Sigmoid colon (tissue), 7 donors: ENCODE measurements around the gene CWH43. TPM values are rescaled to one million over a fixed set of nuclear protein-coding genes. Genes with fewer than 3 reads are reported as not detected.
"Not testable (repeated sequence)": the region's sequence is repeated elsewhere in the genome, so short reads cannot be mapped to it uniquely, and the experiment has no call there.

Experiments
- DNase-seq: peaks from one replicate; pipeline ENCODE4 v3.0.0-alpha.2; 2019
- H3K27ac ChIP-seq, 4 donors: fragments of 200-600 bp; sonication (generic); one replicate each; pipeline ENCODE4 v1.5.1; 2016 to 2019; ENCODE audit warnings: mild to moderate bottlenecking in 1 of 4
- H3K27me3 ChIP-seq, 3 donors: fragments of 200-600 bp; sonication (generic); one replicate each; pipeline ENCODE4 v1.5.1; 2019; ENCODE audit warnings: mild to moderate bottlenecking in 1 of 3
- H3K36me3 ChIP-seq, 4 donors: fragments of 200-600 bp; sonication (generic); one replicate each; pipeline ENCODE4 v1.5.1; 2016 to 2019
- H3K4me1 ChIP-seq, 4 donors: fragments of 200-600 bp; sonication (generic); one replicate each; pipeline ENCODE4 v1.5.1; 2017 to 2019
- H3K4me3 ChIP-seq, 4 donors: fragments of 200-600 bp; sonication (generic); one replicate each; pipeline ENCODE4 v1.5.1; 2017 to 2019; ENCODE audit warnings: mild to moderate bottlenecking in 2 of 4, moderate library complexity in 1 of 4
- H3K9me3 ChIP-seq, 4 donors: fragments of 200-600 bp in 3 of 4; sonication (generic) in 3 of 4; one replicate each; pipeline versions ENCODE4 v1.5.1 to v1.6.1; 2013 to 2019
- CTCF ChIP-seq, 4 experiments: fragments of 450-650 bp in 3 of 4; fragments of 200-600 bp in 1 of 4; IDR thresholded peaks; one replicate each; pipeline ENCODE4 v1.5.1; 2016 to 2019; ENCODE audit warnings: antibody characterized with exemption in 4 of 4, mild to moderate bottlenecking in 3 of 4, moderate library complexity in 2 of 4
- EP300 ChIP-seq, 4 donors: sonication (generic); formaldehyde crosslinking; IDR thresholded peaks; one replicate each; pipeline ENCODE4 v1.6.1; 2017; ENCODE audit warnings: antibody characterized with exemption in 4 of 4
- POLR2A ChIP-seq, 2 donors: fragments of 450-650 bp; IDR thresholded peaks; one replicate each; pipeline ENCODE4 v1.6.1; 2016; ENCODE audit warnings: antibody characterized with exemption in 2 of 2, mild to moderate bottlenecking in 2 of 2, moderate library complexity in 2 of 2
- POLR2AphosphoS5 ChIP-seq, 4 donors: sonication (generic); formaldehyde crosslinking; IDR thresholded peaks; one replicate each; pipeline ENCODE4 v1.6.1; 2017; ENCODE audit warnings: antibody characterized with exemption in 4 of 4
- WGBS, 2 donors: extraction: QIAGEN DNeasy Blood & Tissue Kit; methylation state at CpG; one replicate each; pipeline ENCODE4 v1.1.7; 2013; 5-methylcytosine and 5-hydroxymethylcytosine counted together
- intact Hi-C: fragments of 100-400 bp; cut with DNase I; formaldehyde crosslinking; loops from one replicate; pipeline ENCODE4 v1.15.1; 2023
- polyA plus RNA-seq, 3 donors: library from polyadenylated mRNA; stranded (reverse); fragments of 200-250 nt; gene quantifications; one replicate each; pipeline ENCODE4 v1.2.3, GENCODE V29; 2013
- total RNA-seq, 4 donors: library from RNA; depleted of rRNA; stranded (reverse); fragments of >200 nt; gene quantifications; one replicate each; pipeline ENCODE4 v1.1.0, GENCODE V29; 2016
- donor health status: healthy with polysubstance abuse.
- donor health status: Bipolar disorder and iron deficiency.
- donor health status: healthy.

CWH43 gene
- total and polyA plus RNA-seq, 7 donors: 2.4 to 9.1 (median 4.6) TPM; not detected in 4

GRCh38 chr4:48949518-48950219, 36.4 kb upstream of the CWH43 start:
- Histone ChIP-seq H3K27ac (peak overlapping the region in 2 of 4 donors; percentile 51 to 61), H3K9me3 (no peaks in the 10 kb centered on the region), H3K36me3 (no peaks in the 10 kb centered on the region), H3K4me1 (peaks cover 0 to 23% (median 7%) of the 10 kb centered on the region in 4 donors), H3K4me3 (no peak overlapping the region), H3K27me3 (no peaks in the 10 kb centered on the region)
- no peak for DNase-seq
- 22 to 70% methylated on average over 4 of the region's 4 CpGs for whole genome bisulfite sequencing, 2 donors
- intact Hi-C loops: no loop called here
- TF ChIP-seq EP300 (IDR thresholded peaks at IDR 0.05): no peak
- no peak for TF ChIP-seq POLR2A (IDR thresholded peaks at IDR 0.05)
- TF ChIP-seq CTCF (IDR thresholded peaks at IDR 0.05): no peak
- no peak for TF ChIP-seq POLR2AphosphoS5 (IDR thresholded peaks at IDR 0.05)

GRCh38 chr4:48954314-48954713, 31.8 kb upstream of the CWH43 start:
- peak overlapping the region in 3 of 4 donors; percentile 49 to 67 (median 57) for H3K27ac ChIP-seq
- 41 to 67% methylated on average over 2 of the region's 2 CpGs for WGBS, 2 donors
- H3K4me1 ChIP-seq: peaks cover 0 to 14% (median 3%) of the 10 kb centered on the region in 4 donors
- DNase-seq: no peak
- H3K4me3 ChIP-seq: no peak overlapping the region
- intact Hi-C loops: no loop called here
- H3K9me3 ChIP-seq: no peaks in the 10 kb centered on the region
- no peaks in the 10 kb centered on the region for H3K36me3 ChIP-seq
- no peak for TF ChIP-seq POLR2AphosphoS5 (IDR thresholded peaks at IDR 0.05)
- no peak for TF ChIP-seq EP300 (IDR thresholded peaks at IDR 0.05)
- no peaks in the 10 kb centered on the region for H3K27me3 ChIP-seq

- WGBS, 2 donors: 90 to 92% methylated on average over 5 of the region's 5 CpGs
- H3K27me3 ChIP-seq, H3K4me1 ChIP-seq, H3K36me3 ChIP-seq, intact Hi-C loops, H3K4me3 ChIP-seq, H3K9me3 ChIP-seq, DNase-seq, H3K27ac ChIP-seq: not testable (repeated sequence)
These were observed 28.7 kb upstream of the CWH43 start for GRCh38 chr4:48957366-48957765.

GRCh38 chr4:48958582-48958981, 27.5 kb upstream of the CWH43 start:
- Histone ChIP-seq H3K9me3 (no peaks in the 10 kb centered on the region), H3K27ac (no peak overlapping the region), H3K36me3 (no peaks in the 10 kb centered on the region), H3K4me3 (no peak overlapping the region), H3K4me1 (peaks cover 0 to 8% (median 3%) of the 10 kb centered on the region in 4 donors), H3K27me3 (no peaks in the 10 kb centered on the region)
- TF ChIP-seq POLR2A (IDR thresholded peaks at IDR 0.05) (no peak), POLR2AphosphoS5 (IDR thresholded peaks at IDR 0.05) (no peak), EP300 (IDR thresholded peaks at IDR 0.05) (no peak), CTCF (IDR thresholded peaks at IDR 0.05) (no peak)
- DNase-seq: no peak
- intact Hi-C loops: no loop called here
- WGBS, 2 donors: 93% methylated on average over 2 of the region's 2 CpGs

GRCh38 chr4:48960988-48961635, 25.0 kb upstream of the CWH43 start:
- Histone ChIP-seq H3K9me3 (no peaks in the 10 kb centered on the region), H3K4me1 (no peaks in the 10 kb centered on the region), H3K4me3 (no peak overlapping the region), H3K27me3 (no peaks in the 10 kb centered on the region), H3K27ac (no peak overlapping the region), H3K36me3 (no peaks in the 10 kb centered on the region)
- DNase-seq: no peak
- intact Hi-C loops: loop anchor here (5.0 kb wide), 1 partner anchor 54 kb away; the partner anchor contains the start of gene OCIAD2
- 76 to 83% methylated on average over 3 of the region's 3 CpGs for WGBS, 2 donors
- TF ChIP-seq CTCF (IDR thresholded peaks at IDR 0.05) (no peak), POLR2AphosphoS5 (IDR thresholded peaks at IDR 0.05) (no peak), POLR2A (IDR thresholded peaks at IDR 0.05) (no peak), EP300 (IDR thresholded peaks at IDR 0.05) (no peak)
